HCT116 (cell line): ENCODE results near the gene DNAJC6. TPM values are rescaled to one million over a fixed set of nuclear protein-coding genes. Genes with fewer than 3 reads are reported as not detected.

Source experiments
- ATAC-seq: fragments of 200-7000 bp; cut with Tn5 transposase; 2 replicates; pipeline ENCODE4 v1.9.1; 2020; ENCODE audit warnings: mild to moderate bottlenecking, moderate library complexity
- BruUV-seq: library from RNA; stranded (reverse); fragments of 400-500 nt; replicated peaks from 2 replicates; lab custom pipeline; 2021; lab: Mats Ljungman, UMichigan
- CTCF ChIA-PET: fragments of 300-600 bp; sonication (Branson Sonifier 250); formaldehyde crosslinking; loops from one replicate; lab custom pipeline; 2021; ENCODE audit warnings: antibody characterized with exemption; lab: Charles Lee
- POLR2A ChIA-PET: fragments of 300-600, 350-600 bp; sonication (Branson Sonifier 250); formaldehyde crosslinking; loops from one replicate; lab custom pipeline; 2021; ENCODE audit warnings: antibody characterized with exemption; lab: Charles Lee
- RAD21 ChIA-PET, 2 experiments: fragments of 300-600 bp; sonication (Branson Sonifier 250); formaldehyde crosslinking; loops; one replicate each; lab custom pipeline; 2023; ENCODE audit warnings: low total read pairs in 2 of 2; ENCODE audit not compliant: uncharacterized antibody in 2 of 2, unreplicated experiment in 2 of 2, low non-redundant PET in 1 of 2; lab: Charles Lee
- DNase-seq: peaks from one replicate; pipeline ENCODE4 v3.0.0-alpha.2; 2010; ENCODE audit warnings: low read depth, low spot score
- H2AFZ ChIP-seq: fragments of 200-600 bp; shearing (Covaris generic), sonication (generic); 2 replicates; pipeline ENCODE4 v1.6.1; 2017; ENCODE audit warnings: low read depth, mixed run types, mixed read lengths, antibody characterized with exemption, low read length; ENCODE audit not compliant: poor library complexity, severe bottlenecking
- H3K27ac ChIP-seq: 2 replicates; pipeline ENCODE4 v1.5.1; 2012; ENCODE audit warnings: low read depth, low read length
- H3K27me3 ChIP-seq: fragments of 200-600 bp; sonication (generic); 2 replicates; pipeline ENCODE4 v1.6.1; 2016; ENCODE audit warnings: mixed run types, low read length, mixed read lengths; ENCODE audit not compliant: insufficient read depth
- H3K36me3 ChIP-seq, 2 experiments: fragments of 200-500 bp in 1 of 2; fragments of 200-600 bp in 1 of 2; sonication (Bioruptor generic) in 1 of 2; sonication (generic) in 1 of 2; 2 replicates each; pipeline versions ENCODE4 v1.5.1 to v1.6.1; 2014 to 2016; ENCODE audit warnings: low read length in 2 of 2, inconsistent platforms in 1 of 2, mixed read lengths in 1 of 2, mixed run types in 1 of 2; ENCODE audit not compliant: insufficient read depth in 2 of 2, control insufficient read depth in 1 of 2
- H3K4me1 ChIP-seq, 2 experiments: fragments of 200-600 bp in 1 of 2; sonication (generic) in 1 of 2; 2 replicates each; pipeline versions ENCODE4 v1.5.1 to v1.6.1; 2012 to 2017; ENCODE audit warnings: low read length in 2 of 2, inconsistent platforms in 1 of 2, mild to moderate bottlenecking in 1 of 2, mixed read lengths in 1 of 2, mixed run types in 1 of 2, moderate library complexity in 1 of 2; ENCODE audit not compliant: insufficient read depth in 2 of 2, control insufficient read depth in 1 of 2
- H3K4me2 ChIP-seq: fragments of 200-600 bp; sonication (generic); 2 replicates; pipeline ENCODE4 v1.6.1; 2017; ENCODE audit warnings: mixed run types, low read length, mixed read lengths
- H3K4me3 ChIP-seq, 2 experiments: fragments of 200-600 bp in 1 of 2; sonication (generic) in 1 of 2; replicated peaks in 1 of 2; 2 replicates each; pipeline ENCODE4 v1.5.1; 2011 to 2016; ENCODE audit warnings: low read length in 2 of 2, control low read depth in 1 of 2, low read depth in 1 of 2, mild to moderate bottlenecking in 1 of 2, mixed read lengths in 1 of 2, mixed run types in 1 of 2
- H3K79me2 ChIP-seq: fragments of 200-600 bp; sonication (generic); 2 replicates; pipeline ENCODE4 v1.6.1; 2017; ENCODE audit warnings: mild to moderate bottlenecking, mixed run types, low read length, moderate library complexity, mixed read lengths; ENCODE audit not compliant: insufficient read depth
- H3K9ac ChIP-seq: fragments of 200-600 bp; sonication (generic); 2 replicates; pipeline ENCODE4 v1.6.1; 2016; ENCODE audit warnings: low read length, mixed read lengths
- H3K9me2 ChIP-seq: fragments of 200-600 bp; sonication (generic), shearing (Covaris generic); 2 replicates; pipeline ENCODE4 v1.6.1; 2017; ENCODE audit warnings: mixed run types, mild to moderate bottlenecking, moderate library complexity; ENCODE audit not compliant: insufficient read depth
- H3K9me3 ChIP-seq, 2 experiments: fragments of 200-500 bp in 1 of 2; fragments of 200-600 bp in 1 of 2; sonication (Bioruptor generic) in 1 of 2; sonication (generic) in 1 of 2; 2 replicates each; pipeline ENCODE4 v1.6.1; 2014 to 2017; ENCODE audit warnings: low read length in 2 of 2, mixed read lengths in 2 of 2, inconsistent platforms in 1 of 2, low read depth in 1 of 2, mild to moderate bottlenecking in 1 of 2, mixed run types in 1 of 2, moderate library complexity in 1 of 2; ENCODE audit not compliant: control insufficient read depth in 1 of 2, insufficient read depth in 1 of 2
- H4K20me1 ChIP-seq: fragments of 200-600 bp; sonication (generic), shearing (Covaris generic); 2 replicates; pipeline ENCODE4 v1.6.1; 2017; ENCODE audit warnings: mixed run types, mild to moderate bottlenecking, moderate library complexity; ENCODE audit not compliant: insufficient read depth
- EGR1 ChIP-seq: IDR thresholded peaks from 2 replicates; pipeline ENCODE4 v1.6.1; 2012; ENCODE audit warnings: low read depth
- FOSL1 ChIP-seq: IDR thresholded peaks from 2 replicates; pipeline ENCODE4 v1.6.1; 2012; ENCODE audit warnings: low read depth
- POLR2A ChIP-seq: IDR thresholded peaks from 2 replicates; pipeline ENCODE4 v1.7.0; 2011; ENCODE audit warnings: borderline replicate concordance; ENCODE audit not compliant: insufficient read depth, insufficient read length; ENCODE audit errors: extremely low read depth
- RAD21 ChIP-seq: IDR thresholded peaks from 2 replicates; pipeline ENCODE4 v1.6.1; 2012; ENCODE audit warnings: low read depth, mild to moderate bottlenecking
- SP1 ChIP-seq: IDR thresholded peaks from 2 replicates; pipeline ENCODE4 v1.6.1; 2012; ENCODE audit warnings: low read depth
- intact Hi-C: fragments of 100-400 bp; cut with micrococcal nuclease; formaldehyde crosslinking; loops from 2 replicates; pipeline ENCODE4 v1.10.0; 2022
- total RNA-seq: library from RNA; stranded (reverse); gene quantifications from one replicate; pipeline ENCODE4 v1.2.1, GENCODE V29; 2021; ENCODE audit not compliant: unreplicated experiment

Gene DNAJC6
- total RNA-seq, 1 experiment from 2014 or later = 9.0 TPM

GRCh38 chr1:65266476-65266875 is 42.9 kb upstream of the DNAJC6 start:
- no peak for DNase-seq
- POLR2A ChIA-PET = no interaction called here
- RAD21 ChIA-PET = no interaction called here
- Histone ChIP-seq H3K27ac (no peak overlapping the region), H3K27me3 (no peaks in the 10 kb centered on the region), H3K79me2 (no peaks in the 10 kb centered on the region), H3K9me2 (no peaks in the 10 kb centered on the region), H4K20me1 (no peaks in the 10 kb centered on the region), H3K4me2 (no peak overlapping the region), H3K4me1 (no peaks in the 10 kb centered on the region), H3K9ac (no peak overlapping the region), H2AFZ (no peak overlapping the region), H3K4me3 (no peak overlapping the region), H3K36me3 (no peaks in the 10 kb centered on the region), H3K9me3 (no peaks in the 10 kb centered on the region)
- no peak for ATAC-seq
- no peak for TF ChIP-seq EGR1
- no TSS peak for BruUV-seq
- intact Hi-C loops = no loop called here
- CTCF ChIA-PET = no interaction called here

GRCh38 chr1:65267271-65267670 is 42.1 kb upstream of the DNAJC6 start:
- BruUV-seq = no TSS peak
- no peaks in the 10 kb centered on the region for H4K20me1 ChIP-seq
- H3K4me1 ChIP-seq = no peaks in the 10 kb centered on the region
- RAD21 ChIA-PET = no interaction called here
- H3K27ac ChIP-seq = no peak overlapping the region
- H3K4me2 ChIP-seq = no peak overlapping the region
- DNase-seq (no peak), ATAC-seq (no peak)
- CTCF ChIA-PET = no interaction called here
- H3K9me3 ChIP-seq = no peaks in the 10 kb centered on the region
- no peaks in the 10 kb centered on the region for H3K79me2 ChIP-seq
- intact Hi-C loops = no loop called here
- TF ChIP-seq FOSL1 (no peak), RAD21 (no peak), POLR2A (no peak), SP1 (no peak)
- no peaks in the 10 kb centered on the region for H3K9me2 ChIP-seq
- H3K27me3 ChIP-seq = no peaks in the 10 kb centered on the region
- no peak overlapping the region for H3K9ac ChIP-seq
- POLR2A ChIA-PET = no interaction called here
- no peak overlapping the region for H2AFZ ChIP-seq
- H3K4me3 ChIP-seq = no peak overlapping the region
- H3K36me3 ChIP-seq = no peaks in the 10 kb centered on the region
